Trophoblast cell (in vitro differentiated cells and primary cell): ENCODE data around the gene COX8A. TPM values are rescaled to one million over a fixed set of nuclear protein-coding genes. Genes with fewer than 3 reads are reported as not detected.
A peak's percentile ranks its signal among the peaks of the same experiment; 100 is the strongest.

Source experiments
- DNase-seq, 2 donors: peaks; one replicate each; pipeline ENCODE4 v3.0.0-alpha.2; 2016
- H2AFZ ChIP-seq: 2 replicates; pipeline ENCODE4 v1.6.1; 2013; ENCODE audit warnings: low read length, moderate library complexity, mild to moderate bottlenecking; ENCODE audit not compliant: insufficient read depth, poor library complexity
- H2AK5ac ChIP-seq: 2 replicates; pipeline ENCODE4 v1.6.1; 2013; ENCODE audit warnings: mild to moderate bottlenecking, low read length
- H2BK120ac ChIP-seq: 2 replicates; pipeline ENCODE4 v1.6.1; 2013; ENCODE audit warnings: low read length, mild to moderate bottlenecking, moderate library complexity; ENCODE audit not compliant: insufficient read depth, poor library complexity
- H2BK12ac ChIP-seq: 2 replicates; pipeline ENCODE4 v1.6.1; 2013; ENCODE audit warnings: mild to moderate bottlenecking, low read length, moderate library complexity
- H2BK5ac ChIP-seq: 2 replicates; pipeline ENCODE4 v1.6.1; 2013; ENCODE audit warnings: low read length, low read depth, moderate library complexity, mild to moderate bottlenecking; ENCODE audit not compliant: poor library complexity
- H3K14ac ChIP-seq: 2 replicates; pipeline ENCODE4 v1.6.1; 2013; ENCODE audit warnings: mild to moderate bottlenecking, low read length
- H3K18ac ChIP-seq: 2 replicates; pipeline ENCODE4 v1.6.1; 2013; ENCODE audit warnings: mild to moderate bottlenecking, low read length
- H3K23ac ChIP-seq: 2 replicates; pipeline ENCODE4 v1.6.1; 2013; ENCODE audit warnings: low read length
- H3K27ac ChIP-seq: 2 replicates; pipeline ENCODE4 v1.5.1; 2013; ENCODE audit warnings: low read depth, mild to moderate bottlenecking, inconsistent platforms, low read length, moderate library complexity
- H3K27me3 ChIP-seq: 2 replicates; pipeline ENCODE4 v1.6.1; 2013; ENCODE audit warnings: inconsistent platforms, mild to moderate bottlenecking, low read length, moderate library complexity; ENCODE audit not compliant: insufficient read depth
- H3K36me3 ChIP-seq, 2 experiments: 1 replicate in 1 of 2; 2 replicates in 1 of 2; pipeline ENCODE4 v1.6.1; 2013; ENCODE audit warnings: low read length in 2 of 2, mild to moderate bottlenecking in 2 of 2, moderate library complexity in 1 of 2; ENCODE audit not compliant: insufficient read depth in 2 of 2, control insufficient read depth in 1 of 2
- H3K4ac ChIP-seq: 2 replicates; pipeline ENCODE4 v1.6.1; 2013; ENCODE audit warnings: low read depth, mild to moderate bottlenecking, low read length, moderate library complexity
- H3K4me1 ChIP-seq, 2 experiments: 1 replicate in 1 of 2; 2 replicates in 1 of 2; pipeline ENCODE4 v1.6.1; 2013; ENCODE audit warnings: low read length in 2 of 2, mild to moderate bottlenecking in 2 of 2, moderate library complexity in 1 of 2; ENCODE audit not compliant: insufficient read depth in 2 of 2, control insufficient read depth in 1 of 2
- H3K4me2 ChIP-seq: 2 replicates; pipeline ENCODE4 v1.6.1; 2013; ENCODE audit warnings: inconsistent platforms, mild to moderate bottlenecking, low read length, moderate library complexity
- H3K4me3 ChIP-seq: 2 replicates; pipeline ENCODE4 v1.5.1; 2013; ENCODE audit warnings: mild to moderate bottlenecking, low read depth, low read length, inconsistent platforms
- H3K79me1 ChIP-seq: one replicate; pipeline ENCODE4 v1.6.1; 2013; ENCODE audit warnings: low read length
- H3K79me2 ChIP-seq: 2 replicates; pipeline ENCODE4 v1.6.1; 2013; ENCODE audit warnings: low read length, mild to moderate bottlenecking; ENCODE audit not compliant: control insufficient read depth, insufficient read depth, poor library complexity
- H3K9ac ChIP-seq: 2 replicates; pipeline ENCODE4 v1.6.1; 2013; ENCODE audit warnings: mild to moderate bottlenecking, low read length
- H3K9me3 ChIP-seq: 2 replicates; pipeline ENCODE4 v1.6.1; 2013; ENCODE audit warnings: low read depth, mild to moderate bottlenecking, control low read depth, inconsistent platforms, low read length; ENCODE audit not compliant: insufficient read depth
- H4K12ac ChIP-seq: 2 replicates; pipeline ENCODE4 v1.6.1; 2013; ENCODE audit warnings: low read depth, mild to moderate bottlenecking, low read length, moderate library complexity
- H4K8ac ChIP-seq: 2 replicates; pipeline ENCODE4 v1.6.1; 2013; ENCODE audit warnings: low read depth, mild to moderate bottlenecking, low read length, moderate library complexity
- H4K91ac ChIP-seq: one replicate; pipeline ENCODE4 v1.6.1; 2013; ENCODE audit warnings: low read depth, mild to moderate bottlenecking, low read length, moderate library complexity
- WGBS: extraction: QIAGEN DNeasy Blood & Tissue Kit; methylation state at CpG from one replicate; pipeline ENCODE4 v1.1.7; 2013; ENCODE audit warnings: missing lambda C conversion rate; ENCODE audit not compliant: insufficient read length, insufficient coverage; ENCODE audit errors: extremely low coverage; 5-methylcytosine and 5-hydroxymethylcytosine counted together
- polyA plus RNA-seq: library from polyadenylated mRNA; stranded (reverse); fragments of 200-250 nt; gene quantifications from 2 replicates; pipeline ENCODE4 v1.2.3, GENCODE V29; 2013

The COX8A gene
- 385 and 425 TPM in 2 replicates for polyA plus RNA-seq

DNA sequence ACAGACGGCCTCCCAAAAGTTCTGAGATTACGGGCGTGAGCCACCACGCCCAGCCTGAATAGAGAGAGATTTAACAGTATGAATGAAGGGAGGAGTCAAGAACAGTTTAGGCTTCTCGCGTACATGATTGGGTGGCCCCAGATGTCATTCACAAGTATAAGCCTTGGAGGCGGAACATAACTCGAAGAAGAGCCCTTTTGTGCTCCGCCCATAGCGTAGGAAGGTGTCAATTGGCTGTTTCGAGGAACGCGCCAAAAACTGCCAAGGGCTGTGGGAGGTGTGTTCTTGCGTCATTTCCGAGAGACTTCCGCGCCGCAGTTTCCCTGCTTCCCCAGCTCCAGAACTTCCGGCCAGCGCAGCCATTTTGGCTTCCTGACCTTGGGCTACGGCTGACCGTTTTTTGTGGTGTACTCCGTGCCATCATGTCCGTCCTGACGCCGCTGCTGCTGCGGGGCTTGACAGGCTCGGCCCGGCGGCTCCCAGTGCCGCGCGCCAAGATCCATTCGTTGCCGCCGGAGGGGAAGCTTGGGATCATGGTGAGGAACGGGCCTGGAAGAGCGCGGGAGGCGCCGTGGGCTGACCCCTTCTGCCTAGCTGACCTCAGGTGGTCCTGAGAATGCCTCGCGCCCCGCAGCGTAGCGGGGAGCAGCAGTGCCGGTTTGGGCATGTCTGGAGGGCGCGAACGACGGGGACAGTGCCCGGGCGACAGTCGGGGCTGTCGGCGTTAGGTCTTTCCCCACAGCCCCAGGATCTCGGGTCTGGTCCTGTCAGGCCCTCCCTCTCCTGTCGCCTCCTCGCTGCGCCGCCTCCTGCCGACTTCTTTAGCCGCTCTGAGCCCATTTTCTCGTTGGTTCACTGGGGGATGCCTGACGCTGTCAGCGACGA, at the start of gene COX8A:
TSS of gene COX8A (plus strand) at position 362 of the 885 bp plus-strand sequence. CDS start at position 423, 61 bp downstream.
- Histone ChIP-seq H3K27ac (peak within 1 kb of the TSS; percentile 91), H2BK120ac (peak within 1 kb of the TSS; percentile 83), H2BK12ac (no peak within 1 kb of the TSS), H4K8ac (peak within 1 kb of the TSS; percentile 98), H4K12ac (peak within 1 kb of the TSS; percentile 94), H3K79me2 (peaks cover 8% of the 10 kb centered on the region), H3K4me3 (peak within 1 kb of the TSS; percentile 93), H3K4ac (peak within 1 kb of the TSS; percentile 94), H2AK5ac (peak within 1 kb of the TSS; percentile 96), H2BK5ac (peak within 1 kb of the TSS; percentile 89), H3K18ac (peak within 1 kb of the TSS; percentile 97), H3K9ac (peak within 1 kb of the TSS; percentile 86), H3K9me3 (no peaks in the 10 kb centered on the region), H3K27me3 (no peaks in the 10 kb centered on the region), H3K36me3 (peaks cover 9 to 12% of the 10 kb centered on the region in 2 experiments), H3K23ac (no peak within 1 kb of the TSS), H3K4me2 (peak within 1 kb of the TSS; percentile 55), H2AFZ (peak within 1 kb of the TSS; percentile 89), H4K91ac (peak within 1 kb of the TSS; percentile 94), H3K79me1 (peaks cover 5% of the 10 kb centered on the region), H3K14ac (peak within 1 kb of the TSS; percentile 97), H3K4me1 (peaks cover 3 to 5% of the 10 kb centered on the region in 2 experiments)
- no CpG with 5 or more reads among the region's 67 CpGs for WGBS
- peak; percentile 100 for DNase-seq

GRCh38 chr11:63929616-63930015, 44.8 kb upstream of the COX8A start:
- Histone ChIP-seq H3K23ac (no peak overlapping the region), H3K4ac (no peak overlapping the region), H3K79me2 (no peaks in the 10 kb centered on the region), H3K4me2 (no peak overlapping the region), H3K18ac (no peak overlapping the region), H4K91ac (no peak overlapping the region), H3K9ac (no peak overlapping the region), H2BK120ac (no peak overlapping the region), H3K4me3 (no peak overlapping the region), H3K79me1 (no peaks in the 10 kb centered on the region), H2BK5ac (no peak overlapping the region), H3K4me1 (peaks cover 2 to 5% of the 10 kb centered on the region in 2 experiments), H2AK5ac (no peak overlapping the region), H3K14ac (no peak overlapping the region), H4K8ac (no peak overlapping the region), H2AFZ (no peak overlapping the region), H3K27me3 (no peaks in the 10 kb centered on the region), H3K36me3 (no peaks in the 10 kb centered on the region), H3K27ac (no peak overlapping the region), H2BK12ac (no peak overlapping the region), H3K9me3 (no peaks in the 10 kb centered on the region), H4K12ac (no peak overlapping the region)
- DNase-seq = no peak
- WGBS = no CpG with 5 or more reads among the region's 5 CpGs

GRCh38 chr11:63931045-63931444, 43.4 kb upstream of the COX8A start:
- Histone ChIP-seq H4K91ac (no peak overlapping the region), H3K36me3 (no peaks in the 10 kb centered on the region), H3K27ac (no peak overlapping the region), H2BK5ac (no peak overlapping the region), H3K9ac (no peak overlapping the region), H3K14ac (no peak overlapping the region), H2BK12ac (no peak overlapping the region), H2BK120ac (no peak overlapping the region), H3K4ac (no peak overlapping the region), H2AK5ac (no peak overlapping the region), H3K79me2 (no peaks in the 10 kb centered on the region), H3K23ac (no peak overlapping the region), H3K4me2 (no peak overlapping the region), H3K18ac (no peak overlapping the region), H3K9me3 (no peaks in the 10 kb centered on the region), H4K12ac (no peak overlapping the region), H3K79me1 (peaks cover 6% of the 10 kb centered on the region), H3K4me1 (peaks cover 5 to 10% of the 10 kb centered on the region in 2 experiments), H3K4me3 (no peak overlapping the region), H4K8ac (no peak overlapping the region), H3K27me3 (no peaks in the 10 kb centered on the region), H2AFZ (no peak overlapping the region)
- no CpG with 5 or more reads among the region's 6 CpGs for WGBS
- no peak for DNase-seq

DNA sequence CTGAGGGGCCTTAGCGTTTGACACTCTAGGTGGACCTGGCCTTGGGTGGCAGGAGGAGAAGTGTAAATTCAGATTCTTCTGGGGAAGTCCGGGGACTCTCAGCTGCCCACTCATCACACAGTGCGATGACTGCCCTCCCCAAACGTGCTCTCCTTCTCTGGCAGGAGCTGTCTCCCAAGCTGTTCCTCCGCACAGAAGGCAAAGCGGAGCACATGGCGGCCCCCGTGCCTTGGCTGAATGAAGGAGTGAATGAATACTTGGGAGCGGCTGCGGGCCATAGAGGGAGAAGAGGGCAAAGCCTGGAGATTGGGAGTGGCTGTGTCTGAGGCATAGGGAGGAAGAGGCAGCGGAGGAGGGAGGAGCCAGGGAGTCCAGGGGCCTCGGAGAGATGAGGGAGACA, 42.5 kb upstream of the COX8A start:
- Histone ChIP-seq H3K9ac (no peak overlapping the region), H3K36me3 (no peaks in the 10 kb centered on the region), H3K4me1 (peaks cover 5 to 10% of the 10 kb centered on the region in 2 experiments), H2AK5ac (peak overlapping the region; percentile 2), H2BK120ac (no peak overlapping the region), H3K27me3 (no peaks in the 10 kb centered on the region), H3K23ac (no peak overlapping the region), H2BK12ac (peak overlapping the region; percentile 1), H2AFZ (no peak overlapping the region), H3K18ac (no peak overlapping the region), H4K12ac (no peak overlapping the region), H3K27ac (no peak overlapping the region), H4K91ac (no peak overlapping the region), H3K4ac (no peak overlapping the region), H3K79me2 (no peaks in the 10 kb centered on the region), H3K4me3 (no peak overlapping the region), H3K14ac (peak overlapping the region; percentile 25), H3K9me3 (no peaks in the 10 kb centered on the region), H2BK5ac (no peak overlapping the region), H3K4me2 (no peak overlapping the region), H4K8ac (no peak overlapping the region), H3K79me1 (peaks cover 6% of the 10 kb centered on the region)
- no peak for DNase-seq
- no CpG with 5 or more reads among the region's 12 CpGs for WGBS
